Measurements from ENCODE around the gene DCP2. TPM values are rescaled to one million over a fixed set of nuclear protein-coding genes. Genes with fewer than 3 reads are reported as not detected.

Gene DCP2
- total and polyA plus RNA-seq, 2 donors from 2014 or later, result 6.9 to 43.0 TPM

DNA sequence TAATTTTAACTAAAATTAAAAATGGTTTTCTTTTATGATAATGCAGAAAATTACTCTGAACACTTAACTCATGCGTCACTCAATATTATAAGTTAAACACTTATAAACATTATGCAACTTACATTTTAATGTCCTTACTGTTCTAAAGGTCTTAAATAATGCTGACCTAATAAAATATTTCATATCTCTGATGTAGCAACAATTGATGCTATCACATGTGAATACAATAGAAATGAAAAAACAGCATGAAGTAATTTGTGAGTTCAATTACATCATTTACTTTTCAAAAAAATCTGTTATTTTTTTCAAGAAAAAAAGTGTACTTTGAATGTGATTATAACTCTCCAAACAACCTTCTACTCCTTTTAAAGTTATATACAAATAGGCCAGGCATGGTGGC is 28.1 kb upstream of the DCP2 start:
- H3K27me3 ChIP-seq (ENCODE audit: control insufficient read depth, insufficient read depth, low read length), result no peaks in the 10 kb centered on the region
- H3K9me3 ChIP-seq (ENCODE audit: control insufficient read depth in 2 of 3, insufficient read depth in 1 of 3, low read length in 3 of 3), result no peaks in the 10 kb centered on the region
- TF ChIP-seq, protein P1, sequence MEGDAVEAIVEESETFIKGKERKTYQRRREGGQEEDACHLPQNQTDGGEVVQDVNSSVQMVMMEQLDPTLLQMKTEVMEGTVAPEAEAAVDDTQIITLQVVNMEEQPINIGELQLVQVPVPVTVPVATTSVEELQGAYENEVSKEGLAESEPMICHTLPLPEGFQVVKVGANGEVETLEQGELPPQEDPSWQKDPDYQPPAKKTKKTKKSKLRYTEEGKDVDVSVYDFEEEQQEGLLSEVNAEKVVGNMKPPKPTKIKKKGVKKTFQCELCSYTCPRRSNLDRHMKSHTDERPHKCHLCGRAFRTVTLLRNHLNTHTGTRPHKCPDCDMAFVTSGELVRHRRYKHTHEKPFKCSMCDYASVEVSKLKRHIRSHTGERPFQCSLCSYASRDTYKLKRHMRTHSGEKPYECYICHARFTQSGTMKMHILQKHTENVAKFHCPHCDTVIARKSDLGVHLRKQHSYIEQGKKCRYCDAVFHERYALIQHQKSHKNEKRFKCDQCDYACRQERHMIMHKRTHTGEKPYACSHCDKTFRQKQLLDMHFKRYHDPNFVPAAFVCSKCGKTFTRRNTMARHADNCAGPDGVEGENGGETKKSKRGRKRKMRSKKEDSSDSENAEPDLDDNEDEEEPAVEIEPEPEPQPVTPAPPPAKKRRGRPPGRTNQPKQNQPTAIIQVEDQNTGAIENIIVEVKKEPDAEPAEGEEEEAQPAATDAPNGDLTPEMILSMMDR (IDR thresholded peaks at IDR 0.05; ENCODE audit: borderline replicate concordance, extremely low read depth, insufficient read depth), result no peak
- no peak for DNase-seq
- H3K27ac ChIP-seq (ENCODE audit: low read depth in 2 of 2, low read length in 2 of 2), result no peak overlapping the region
- intact Hi-C loops (cut with DNase I), result no loop called here
- H3K9ac ChIP-seq (ENCODE audit: low read length in 3 of 3), result no peak overlapping the region
- no peaks in the 10 kb centered on the region for H3K4me1 ChIP-seq (ENCODE audit: control insufficient read depth in 2 of 3, insufficient read depth in 2 of 3, low read depth in 1 of 3, low read length in 3 of 3)
- H3K36me3 ChIP-seq (ENCODE audit: control insufficient read depth in 2 of 3, insufficient read depth in 3 of 3, low read length in 3 of 3), result no peaks in the 10 kb centered on the region
- no peak overlapping the region for H3K4me3 ChIP-seq (ENCODE audit: low read length in 3 of 3)
- no peak for FAIRE-seq

DNA sequence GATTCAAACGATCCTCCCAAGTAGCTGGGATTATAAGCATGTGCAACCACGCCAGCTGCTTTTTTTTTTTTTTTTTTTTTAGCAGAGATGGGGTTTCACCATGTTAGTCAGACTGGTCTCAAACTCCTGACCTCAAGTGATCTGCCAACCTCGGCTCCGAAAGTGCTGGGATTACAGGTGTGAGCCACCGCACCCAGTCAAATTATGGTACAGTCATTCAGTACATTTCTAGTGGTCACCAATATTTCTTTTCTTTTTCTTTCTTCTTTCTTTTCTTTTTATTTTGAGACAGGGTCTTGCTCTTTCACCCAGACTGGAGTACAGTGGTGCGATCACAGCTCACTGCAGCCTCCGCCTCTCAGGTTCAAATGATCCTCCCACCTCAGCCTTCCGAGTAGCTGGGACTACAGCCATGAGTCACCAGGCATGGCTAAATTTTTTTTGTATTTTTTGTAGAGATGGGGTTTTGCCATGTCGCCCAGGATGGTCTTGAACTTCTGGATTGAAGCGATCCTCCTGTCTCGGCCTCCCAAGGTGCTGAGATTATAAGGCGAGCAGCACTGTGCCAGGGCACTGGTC is 25.4 kb upstream of the DCP2 start:
- no peak overlapping the region for H3K27ac ChIP-seq (ENCODE audit: low read depth in 2 of 2, low read length in 2 of 2)
- no peak overlapping the region for H3K9ac ChIP-seq (ENCODE audit: low read length in 3 of 3)
- H3K4me1 ChIP-seq (ENCODE audit: control insufficient read depth in 2 of 3, insufficient read depth in 2 of 3, low read depth in 1 of 3, low read length in 3 of 3), result no peaks in the 10 kb centered on the region
- TF ChIP-seq, protein P1 (IDR thresholded peaks at IDR 0.05; ENCODE audit: borderline replicate concordance, extremely low read depth, insufficient read depth), result no peak
- H3K36me3 ChIP-seq (ENCODE audit: control insufficient read depth in 2 of 3, insufficient read depth in 3 of 3, low read length in 3 of 3), result no peaks in the 10 kb centered on the region
- H3K27me3 ChIP-seq (ENCODE audit: control insufficient read depth, insufficient read depth, low read length), result no peaks in the 10 kb centered on the region
- no peak overlapping the region for H3K4me3 ChIP-seq (ENCODE audit: low read length in 3 of 3)
- no peaks in the 10 kb centered on the region for H3K9me3 ChIP-seq (ENCODE audit: control insufficient read depth in 2 of 3, insufficient read depth in 1 of 3, low read length in 3 of 3)
- DNase-seq, result no peak
- intact Hi-C loops (cut with DNase I), result no loop called here
- FAIRE-seq, result no peak

DNA sequence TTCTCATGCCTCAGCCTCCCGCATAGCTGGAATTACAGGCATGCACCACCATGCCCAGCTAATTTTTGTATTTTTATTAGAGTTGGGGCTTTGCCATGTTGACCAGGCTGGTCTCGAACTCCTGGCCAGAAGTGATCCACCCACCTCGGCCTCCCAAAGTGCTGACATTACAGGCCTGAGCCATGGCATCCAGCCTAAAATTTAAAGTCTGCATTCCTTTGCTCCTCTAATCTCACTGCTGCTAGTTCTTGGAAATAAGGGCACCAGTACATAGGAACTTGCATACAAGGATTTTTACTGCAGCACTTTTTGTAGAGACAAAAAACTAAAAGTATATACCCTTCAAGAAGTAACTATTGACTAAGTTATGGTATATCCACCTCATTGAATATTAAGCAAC is 20.0 kb upstream of the DCP2 start:
- Histone ChIP-seq H3K4me1 (ENCODE audit: control insufficient read depth in 2 of 3, insufficient read depth in 2 of 3, low read depth in 1 of 3, low read length in 3 of 3) (no peaks in the 10 kb centered on the region), H3K4me3 (ENCODE audit: low read length in 3 of 3) (no peak overlapping the region), H3K9me3 (ENCODE audit: control insufficient read depth in 2 of 3, insufficient read depth in 1 of 3, low read length in 3 of 3) (no peaks in the 10 kb centered on the region), H3K9ac (ENCODE audit: low read length in 3 of 3) (no peak overlapping the region), H3K27me3 (ENCODE audit: control insufficient read depth, insufficient read depth, low read length) (no peaks in the 10 kb centered on the region), H3K36me3 (ENCODE audit: control insufficient read depth in 2 of 3, insufficient read depth in 3 of 3, low read length in 3 of 3) (no peaks in the 10 kb centered on the region), H3K27ac (ENCODE audit: low read depth in 2 of 2, low read length in 2 of 2) (no peak overlapping the region)
- TF ChIP-seq, protein P1 (IDR thresholded peaks at IDR 0.05; ENCODE audit: borderline replicate concordance, extremely low read depth, insufficient read depth), result no peak
- intact Hi-C loops (cut with DNase I), result no loop called here
- no peak for FAIRE-seq
- no peak for DNase-seq

Measured in kidney (tissue), 14 donors.